ENCODE results near the gene KRTAP4-6. TPM values are rescaled to one million over a fixed set of nuclear protein-coding genes. Genes with fewer than 3 reads are reported as not detected.
"Not testable (repeated sequence)": the region's sequence is repeated elsewhere in the genome, so short reads cannot be mapped to it uniquely, and the experiment has no call there.

KRTAP4-6 gene
- total RNA-seq, 1 donor from 2014 or later, result not detected

- no peak for DNase-seq (ENCODE audit: low spot score)
- intact Hi-C loops (cut with micrococcal nuclease), result no loop called here
- Mint-ChIP-seq H3K4me1 (ENCODE audit: low read depth) (no peaks in the 10 kb centered on the region), H3K4me3 (ENCODE audit: low read depth) (no peak overlapping the region), H3K36me3 (ENCODE audit: low read depth) (no peaks in the 10 kb centered on the region), H3K27ac (no peak overlapping the region), H3K9me3 (no peaks in the 10 kb centered on the region), H3K27me3 (ENCODE audit: low read depth) (peaks cover 4% of the 10 kb centered on the region)
These were observed 6.2 kb downstream of the KRTAP4-6 start for GRCh38 chr17:41133880-41134735.

GRCh38 chr17:41131979-41132378 lies 8.4 kb downstream of the KRTAP4-6 start:
- DNase-seq (ENCODE audit: low spot score), result no peak
- Mint-ChIP-seq H3K36me3 (ENCODE audit: low read depth) (no peaks in the 10 kb centered on the region), H3K4me3 (ENCODE audit: low read depth) (no peak overlapping the region), H3K4me1 (ENCODE audit: low read depth) (no peaks in the 10 kb centered on the region), H3K27me3 (ENCODE audit: low read depth) (peaks cover 4% of the 10 kb centered on the region), H3K9me3 (no peaks in the 10 kb centered on the region), H3K27ac (no peak overlapping the region)
- intact Hi-C loops (cut with micrococcal nuclease), result no loop called here

GRCh38 chr17:41127371-41127770 lies 13.0 kb downstream of the KRTAP4-6 start:
- DNase-seq (ENCODE audit: low spot score), result no peak

GRCh38 chr17:41126412-41126811 lies 13.9 kb downstream of the KRTAP4-6 start:
- no peak for DNase-seq (ENCODE audit: low spot score)
- no peak overlapping the region for H3K27ac Mint-ChIP-seq
- no peaks in the 10 kb centered on the region for H3K9me3 Mint-ChIP-seq
- no peaks in the 10 kb centered on the region for H3K36me3 Mint-ChIP-seq (ENCODE audit: low read depth)
- intact Hi-C loops (cut with micrococcal nuclease), result no loop called here
- H3K4me1 Mint-ChIP-seq (ENCODE audit: low read depth), result no peaks in the 10 kb centered on the region
- H3K27me3 Mint-ChIP-seq (ENCODE audit: low read depth), result peaks cover 14% of the 10 kb centered on the region
- no peak overlapping the region for H3K4me3 Mint-ChIP-seq (ENCODE audit: low read depth)

More at GRCh38 chr17:41127371-41127770, 13.0 kb downstream of the KRTAP4-6 start:
- Mint-ChIP-seq H3K27ac (no peak overlapping the region), H3K4me3 (ENCODE audit: low read depth) (no peak overlapping the region), H3K4me1 (ENCODE audit: low read depth) (no peaks in the 10 kb centered on the region), H3K36me3 (ENCODE audit: low read depth) (no peaks in the 10 kb centered on the region), H3K27me3 (ENCODE audit: low read depth) (peaks cover 17% of the 10 kb centered on the region), H3K9me3 (no peaks in the 10 kb centered on the region)
- intact Hi-C loops (cut with micrococcal nuclease), result no loop called here

- Mint-ChIP-seq H3K9me3 (no peaks in the 10 kb centered on the region), H3K4me1 (ENCODE audit: low read depth) (peaks cover 2% of the 10 kb centered on the region), H3K27me3 (ENCODE audit: low read depth) (peaks cover 16% of the 10 kb centered on the region), H3K36me3 (ENCODE audit: low read depth) (no peaks in the 10 kb centered on the region), H3K4me3 (ENCODE audit: low read depth) (no peak overlapping the region), H3K27ac (no peak overlapping the region)
- no peak for DNase-seq (ENCODE audit: low spot score)
- intact Hi-C loops (cut with micrococcal nuclease), result no loop called here
These were observed 15.3 kb downstream of the KRTAP4-6 start for GRCh38 chr17:41125064-41125463.

GRCh38 chr17:41123991-41124371 lies 16.4 kb downstream of the KRTAP4-6 start, which contains the start of gene KRTAP4-12:
Gene KRTAP4-12, minus strand, starts transcription at chr17:41124182. Its CDS starts 60 bp downstream, at chr17:41124122.
- intact Hi-C loops (cut with micrococcal nuclease); H3K4me3 Mint-ChIP-seq (ENCODE audit: low read depth); H3K9me3 Mint-ChIP-seq; H3K27ac Mint-ChIP-seq; DNase-seq (ENCODE audit: low spot score); H3K4me1 Mint-ChIP-seq (ENCODE audit: low read depth); H3K36me3 Mint-ChIP-seq (ENCODE audit: low read depth): not testable (repeated sequence)
- peaks cover 14% of the 10 kb centered on the region for H3K27me3 Mint-ChIP-seq (ENCODE audit: low read depth)

GRCh38 chr17:41123292-41123990 lies 16.9 kb downstream of the KRTAP4-6 start:
- H3K4me3 Mint-ChIP-seq (ENCODE audit: low read depth); H3K27ac Mint-ChIP-seq; DNase-seq (ENCODE audit: low spot score); intact Hi-C loops (cut with micrococcal nuclease); H3K4me1 Mint-ChIP-seq (ENCODE audit: low read depth); H3K9me3 Mint-ChIP-seq; H3K36me3 Mint-ChIP-seq (ENCODE audit: low read depth): not testable (repeated sequence)
- peaks cover 14% of the 10 kb centered on the region for H3K27me3 Mint-ChIP-seq (ENCODE audit: low read depth)

- Mint-ChIP-seq H3K27me3 (ENCODE audit: low read depth) (peaks cover 14% of the 10 kb centered on the region), H3K4me3 (ENCODE audit: low read depth) (no peak overlapping the region), H3K9me3 (no peaks in the 10 kb centered on the region), H3K36me3 (ENCODE audit: low read depth) (no peaks in the 10 kb centered on the region), H3K4me1 (ENCODE audit: low read depth) (peaks cover 3% of the 10 kb centered on the region), H3K27ac (no peak overlapping the region)
- DNase-seq (ENCODE audit: low spot score), result no peak
- intact Hi-C loops (cut with micrococcal nuclease), result no loop called here
These were observed 18.6 kb downstream of the KRTAP4-6 start for GRCh38 chr17:41121742-41122141.

GRCh38 chr17:41119696-41120690 lies 20.4 kb downstream of the KRTAP4-6 start:
- H3K4me1 Mint-ChIP-seq (ENCODE audit: low read depth); H3K27ac Mint-ChIP-seq; intact Hi-C loops (cut with micrococcal nuclease); DNase-seq (ENCODE audit: low spot score); H3K9me3 Mint-ChIP-seq; H3K36me3 Mint-ChIP-seq (ENCODE audit: low read depth); H3K4me3 Mint-ChIP-seq (ENCODE audit: low read depth): not testable (repeated sequence)
- H3K27me3 Mint-ChIP-seq (ENCODE audit: low read depth), result peaks cover 11% of the 10 kb centered on the region

GRCh38 chr17:41118721-41119120 lies 21.6 kb downstream of the KRTAP4-6 start:
- H3K27ac Mint-ChIP-seq, result no peak overlapping the region
- H3K4me1 Mint-ChIP-seq (ENCODE audit: low read depth), result peaks cover 3% of the 10 kb centered on the region
- H3K36me3 Mint-ChIP-seq (ENCODE audit: low read depth), result no peaks in the 10 kb centered on the region
- no peaks in the 10 kb centered on the region for H3K9me3 Mint-ChIP-seq
- no peak overlapping the region for H3K4me3 Mint-ChIP-seq (ENCODE audit: low read depth)
- peaks cover 7% of the 10 kb centered on the region for H3K27me3 Mint-ChIP-seq (ENCODE audit: low read depth)
- DNase-seq (ENCODE audit: low spot score), result no peak
- intact Hi-C loops (cut with micrococcal nuclease), result no loop called here

- H3K27ac Mint-ChIP-seq; H3K36me3 Mint-ChIP-seq (ENCODE audit: low read depth); H3K9me3 Mint-ChIP-seq; H3K4me1 Mint-ChIP-seq (ENCODE audit: low read depth); H3K4me3 Mint-ChIP-seq (ENCODE audit: low read depth); H3K27me3 Mint-ChIP-seq (ENCODE audit: low read depth); intact Hi-C loops (cut with micrococcal nuclease); DNase-seq (ENCODE audit: low spot score): not testable (repeated sequence)
These were observed 22.4 kb downstream of the KRTAP4-6 start, which contains the start of gene KRTAP4-11 for GRCh38 chr17:41117846-41118386. Gene KRTAP4-11, minus strand, starts transcription at chr17:41118373. Its CDS starts 58 bp downstream, at chr17:41118315.

- peaks cover 3% of the 10 kb centered on the region for H3K4me1 Mint-ChIP-seq (ENCODE audit: low read depth)
- intact Hi-C loops (cut with micrococcal nuclease), result no loop called here
- H3K27me3 Mint-ChIP-seq (ENCODE audit: low read depth), result peaks cover 1% of the 10 kb centered on the region
- no peak for DNase-seq (ENCODE audit: low spot score)
- H3K4me3 Mint-ChIP-seq (ENCODE audit: low read depth), result no peak overlapping the region
- no peaks in the 10 kb centered on the region for H3K36me3 Mint-ChIP-seq (ENCODE audit: low read depth)
- peaks cover 2% of the 10 kb centered on the region for H3K9me3 Mint-ChIP-seq
- no peak overlapping the region for H3K27ac Mint-ChIP-seq
These were observed 24.0 kb downstream of the KRTAP4-6 start for GRCh38 chr17:41116297-41116696.
